Urinary bladder (tissue), 4 donors: ENCODE measurements around the gene FAXC. TPM values are rescaled to one million over a fixed set of nuclear protein-coding genes. Genes with fewer than 3 reads are reported as not detected.
A peak's percentile ranks its signal among the peaks of the same experiment; 100 is the strongest.
"Not testable (repeated sequence)": the region's sequence is repeated elsewhere in the genome, so short reads cannot be mapped to it uniquely, and the experiment has no call there.

ENCODE experiments used
- DNase-seq: peaks from one replicate; pipeline ENCODE4 v3.0.0-alpha.2; 2015; ENCODE audit errors: extremely low spot score
- H3K27ac ChIP-seq: one replicate; pipeline ENCODE4 v1.5.1; 2013; ENCODE audit warnings: low read depth, mild to moderate bottlenecking, moderate library complexity
- H3K36me3 ChIP-seq: one replicate; pipeline ENCODE4 v1.6.1; 2013; ENCODE audit warnings: mild to moderate bottlenecking, moderate library complexity; ENCODE audit not compliant: insufficient read depth
- H3K4me1 ChIP-seq: one replicate; pipeline ENCODE4 v1.6.1; 2013; ENCODE audit warnings: mild to moderate bottlenecking, moderate library complexity; ENCODE audit not compliant: insufficient read depth
- H3K4me3 ChIP-seq: one replicate; pipeline ENCODE4 v1.5.1; 2013; ENCODE audit warnings: low read depth, low read length
- WGBS: extraction: QIAGEN DNeasy Blood & Tissue Kit; methylation state at CpG from one replicate; pipeline ENCODE4 v1.1.7; 2013; 5-methylcytosine and 5-hydroxymethylcytosine counted together
- polyA plus RNA-seq: library from polyadenylated mRNA; stranded (reverse); fragments of 200-250 nt; gene quantifications from one replicate; pipeline ENCODE4 v1.2.3, GENCODE V29; 2013
- total RNA-seq: library from RNA; depleted of rRNA; stranded (reverse); fragments of >200 nt; gene quantifications from one replicate; pipeline ENCODE4 v1.2.3, GENCODE V29; 2014
- donor health status: healthy with polysubstance abuse.
- donor health status: healthy.

Gene FAXC
- total and polyA plus RNA-seq, 2 donors, result 19.4 to 28.0 TPM

- 77% methylated on average over 2 of the region's 2 CpGs for WGBS
- no peaks in the 10 kb centered on the region for H3K4me1 ChIP-seq
- no peak for DNase-seq
- H3K4me3 ChIP-seq, result no peak overlapping the region
- no peak overlapping the region for H3K27ac ChIP-seq
- no peaks in the 10 kb centered on the region for H3K36me3 ChIP-seq
Observed at GRCh38 chr6:99289701-99290100, 59.8 kb downstream of the FAXC start.

DNA sequence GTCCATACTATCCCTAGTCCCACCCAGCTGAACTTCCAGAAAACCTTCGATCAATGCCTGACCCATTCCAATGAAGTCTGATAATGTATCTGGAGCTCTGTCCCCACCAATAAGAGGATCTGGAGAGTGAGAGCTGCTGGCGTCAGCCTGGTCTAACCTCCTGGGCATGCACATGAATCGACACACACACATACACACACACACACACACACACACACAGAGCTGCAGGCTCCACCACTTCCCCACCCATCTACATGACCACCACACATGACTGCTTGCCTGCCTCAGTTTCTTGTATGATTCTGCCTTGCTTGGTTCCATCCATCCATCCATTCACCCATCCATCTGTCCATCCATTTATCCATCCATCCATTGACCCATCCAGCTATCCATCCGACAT is 60.8 kb downstream of the FAXC start:
- no peaks in the 10 kb centered on the region for H3K36me3 ChIP-seq
- no peak overlapping the region for H3K27ac ChIP-seq
- H3K4me3 ChIP-seq, result no peak overlapping the region
- 93% methylated on average over 4 of the region's 4 CpGs for WGBS
- H3K4me1 ChIP-seq, result no peaks in the 10 kb centered on the region
- DNase-seq, result no peak

- DNase-seq, result no peak
- Histone ChIP-seq H3K4me3 (no peak overlapping the region), H3K36me3 (no peaks in the 10 kb centered on the region), H3K27ac (no peak overlapping the region), H3K4me1 (no peaks in the 10 kb centered on the region)
- WGBS, result 25% methylated on average over 2 of the region's 2 CpGs
Observed at GRCh38 chr6:99287523-99287922, 62.0 kb downstream of the FAXC start.

GRCh38 chr6:99285881-99286280 is 63.6 kb downstream of the FAXC start:
- Histone ChIP-seq H3K4me3 (no peak overlapping the region), H3K36me3 (no peaks in the 10 kb centered on the region), H3K27ac (no peak overlapping the region), H3K4me1 (no peaks in the 10 kb centered on the region)
- 69% methylated on average over 4 of the region's 4 CpGs for WGBS
- DNase-seq, result no peak

- WGBS, result 65% methylated on average over 4 of the region's 4 CpGs
- H3K4me3 ChIP-seq, result no peak overlapping the region
- no peak for DNase-seq
Observed at GRCh38 chr6:99282479-99283062, 66.9 kb downstream of the FAXC start.

DNA sequence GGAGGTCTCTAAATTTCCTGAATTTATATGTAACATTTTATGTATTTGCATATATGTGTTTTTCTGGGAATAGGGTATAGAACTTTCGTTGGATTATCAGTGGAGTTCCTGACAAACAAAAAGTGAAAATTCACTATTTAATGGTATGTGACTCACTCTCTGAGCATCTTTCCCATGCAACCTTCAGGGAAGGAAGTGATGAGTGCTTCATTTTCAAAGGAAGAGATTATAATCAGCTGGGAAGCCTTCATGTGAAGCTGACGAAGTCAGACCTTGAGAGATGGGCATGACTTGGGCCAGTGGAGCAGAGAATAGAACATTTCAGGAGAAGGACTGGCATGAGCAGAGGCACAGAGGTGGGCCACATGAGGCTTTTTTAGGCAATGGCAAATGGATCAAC is 72.7 kb downstream of the FAXC start:
- DNase-seq, result no peak
- Histone ChIP-seq H3K36me3 (no peaks in the 10 kb centered on the region), H3K4me3 (no peak overlapping the region), H3K27ac (no peak overlapping the region), H3K4me1 (no peaks in the 10 kb centered on the region)
- WGBS, result 69% methylated on average over 2 of the region's 2 CpGs

More at GRCh38 chr6:99282479-99283062, 66.9 kb downstream of the FAXC start:
- Histone ChIP-seq H3K36me3 (no peaks in the 10 kb centered on the region), H3K27ac (no peak overlapping the region), H3K4me1 (no peaks in the 10 kb centered on the region)

GRCh38 chr6:99270826-99271225 is 78.6 kb downstream of the FAXC start:
- Histone ChIP-seq H3K4me3 (no peak overlapping the region), H3K36me3 (no peaks in the 10 kb centered on the region), H3K4me1 (no peaks in the 10 kb centered on the region), H3K27ac (no peak overlapping the region)
- 50% methylated on average over 7 of the region's 7 CpGs for WGBS
- peak; percentile 0 for DNase-seq

GRCh38 chr6:99270030-99270429 is 79.4 kb downstream of the FAXC start:
- WGBS, result 77% methylated on average over 2 of the region's 2 CpGs
- no peaks in the 10 kb centered on the region for H3K4me1 ChIP-seq
- H3K36me3 ChIP-seq, result no peaks in the 10 kb centered on the region
- no peak overlapping the region for H3K27ac ChIP-seq
- no peak for DNase-seq
- H3K4me3 ChIP-seq, result no peak overlapping the region

DNA sequence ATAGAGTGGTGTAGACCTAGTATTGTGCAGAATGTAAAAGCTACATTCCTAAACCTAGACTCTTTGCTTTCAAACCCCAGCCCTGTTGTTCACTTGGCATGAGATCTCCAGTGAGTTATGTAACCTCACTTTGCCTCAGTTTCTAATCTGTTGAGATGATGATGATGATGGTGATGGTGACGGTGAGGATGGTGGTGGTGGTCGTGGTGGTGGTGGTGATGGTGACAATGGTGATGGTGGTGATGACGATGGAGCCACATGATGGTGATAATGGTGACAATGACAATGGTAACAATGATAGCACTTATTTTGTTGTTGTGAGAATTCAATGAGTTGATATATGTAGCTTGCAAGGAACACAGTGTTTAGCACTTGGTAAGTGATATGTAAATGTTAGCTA is 80.3 kb downstream of the FAXC start:
- WGBS, result 76% methylated on average over 3 of the region's 3 CpGs

DNA sequence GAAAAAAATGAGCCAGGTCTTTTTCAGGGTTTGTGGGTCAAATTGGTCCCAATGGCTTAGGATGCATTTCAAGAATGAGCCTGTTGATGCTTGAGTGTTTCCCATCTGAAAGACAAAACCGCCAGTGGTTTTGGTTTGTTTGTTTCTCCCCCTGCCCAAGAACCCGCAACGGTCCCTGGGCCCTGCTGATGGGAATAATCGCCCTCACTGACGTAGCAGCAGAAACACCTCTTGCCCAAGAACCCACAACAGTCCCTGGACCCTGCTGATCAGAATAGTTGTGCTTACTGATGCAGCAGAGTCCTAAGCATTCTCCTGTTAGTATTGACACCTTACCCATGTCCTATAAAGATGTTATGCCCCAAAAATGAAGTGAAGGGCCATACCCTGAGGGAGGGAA is 82.5 kb downstream of the FAXC start:
- H3K4me1 ChIP-seq, H3K36me3 ChIP-seq, H3K4me3 ChIP-seq, H3K27ac ChIP-seq, DNase-seq: not testable (repeated sequence)
- 88% methylated on average over 5 of the region's 5 CpGs for WGBS

More for the DNA sequence above, 80.3 kb downstream of the FAXC start:
- Histone ChIP-seq H3K4me3 (no peak overlapping the region), H3K4me1 (no peaks in the 10 kb centered on the region), H3K36me3 (no peaks in the 10 kb centered on the region), H3K27ac (no peak overlapping the region)
- DNase-seq, result no peak

- not testable (repeated sequence) for H3K4me1 ChIP-seq, DNase-seq, H3K4me3 ChIP-seq, H3K36me3 ChIP-seq, H3K27ac ChIP-seq
- WGBS, result 78% methylated on average over 5 of the region's 5 CpGs
Observed at GRCh38 chr6:99265447-99265846, 84.0 kb downstream of the FAXC start.

- Histone ChIP-seq H3K4me3 (no peak overlapping the region), H3K4me1 (no peaks in the 10 kb centered on the region), H3K36me3 (no peaks in the 10 kb centered on the region), H3K27ac (no peak overlapping the region)
- no peak for DNase-seq
- 75% methylated on average over 20 of the region's 20 CpGs for WGBS
Observed at GRCh38 chr6:99254616-99255550, 94.6 kb downstream of the FAXC start.

DNA sequence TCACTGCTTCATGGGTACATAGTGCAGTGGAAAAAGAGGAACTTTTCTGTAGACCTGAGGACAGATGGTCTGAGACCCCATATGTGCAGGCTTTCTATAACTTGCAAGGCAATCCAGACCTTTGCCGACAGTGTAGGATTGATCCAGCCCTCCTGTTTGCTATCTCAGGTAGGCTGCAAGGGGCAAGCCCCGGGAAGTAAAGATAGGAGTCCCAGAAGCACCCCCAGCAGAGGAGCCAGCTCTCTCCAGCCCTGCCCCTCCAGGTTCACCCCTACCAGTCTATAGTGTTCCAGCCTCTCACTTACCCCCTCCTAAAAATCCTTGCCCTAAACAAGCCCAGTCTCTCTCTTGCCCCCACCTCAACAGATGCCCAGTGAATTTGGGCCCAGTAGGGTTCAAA is 96.2 kb downstream of the FAXC start:
- H3K27ac ChIP-seq, result no peak overlapping the region
- no peak for DNase-seq
- no peak overlapping the region for H3K4me3 ChIP-seq
- 90% methylated on average over 2 of the region's 2 CpGs for WGBS
- H3K4me1 ChIP-seq, result no peaks in the 10 kb centered on the region
- H3K36me3 ChIP-seq, result no peaks in the 10 kb centered on the region

DNA sequence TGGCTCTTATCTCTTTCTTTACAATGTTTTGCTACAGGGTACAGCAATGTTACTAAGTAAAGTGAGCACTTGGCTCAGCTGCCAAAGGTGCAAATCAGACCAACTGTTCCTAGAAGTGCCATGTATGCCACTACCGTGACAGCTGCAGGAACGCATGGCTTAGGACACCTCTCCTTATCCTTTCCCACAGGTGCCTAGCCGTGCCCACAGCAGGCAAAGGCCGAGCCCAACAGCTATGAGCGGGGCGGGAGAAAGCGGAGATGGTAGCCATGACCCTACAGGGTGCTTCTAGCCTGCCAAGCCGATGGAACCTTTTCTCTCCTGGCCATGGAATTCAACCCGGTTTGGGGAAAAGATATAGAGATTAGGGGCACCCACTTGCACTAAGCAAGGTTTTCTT is 97.1 kb downstream of the FAXC start:
- WGBS, result 89% methylated on average over 9 of the region's 9 CpGs
- Histone ChIP-seq H3K4me1 (no peaks in the 10 kb centered on the region), H3K36me3 (no peaks in the 10 kb centered on the region), H3K4me3 (no peak overlapping the region), H3K27ac (no peak overlapping the region)
- no peak for DNase-seq
